Left forelimb (tissue), 1 donor: ENCODE measurements around the gene MFSD6.
"Not testable (repeated sequence)": the region's sequence is repeated elsewhere in the genome, so short reads cannot be mapped to it uniquely, and the experiment has no call there.

Experiments
- DNase-seq: peaks from one replicate; pipeline ENCODE4 v3.0.0-alpha.2; 2018; ENCODE audit warnings: low spot score

MFSD6 gene

GRCh38 chr2:190466819-190467446 lies 58.8 kb downstream of the MFSD6 start:
- no peak for DNase-seq

GRCh38 chr2:190467575-190468083 lies 59.5 kb downstream of the MFSD6 start:
- DNase-seq, result no peak

GRCh38 chr2:190468354-190468753 lies 60.2 kb downstream of the MFSD6 start:
- DNase-seq, result not testable (repeated sequence)

DNA sequence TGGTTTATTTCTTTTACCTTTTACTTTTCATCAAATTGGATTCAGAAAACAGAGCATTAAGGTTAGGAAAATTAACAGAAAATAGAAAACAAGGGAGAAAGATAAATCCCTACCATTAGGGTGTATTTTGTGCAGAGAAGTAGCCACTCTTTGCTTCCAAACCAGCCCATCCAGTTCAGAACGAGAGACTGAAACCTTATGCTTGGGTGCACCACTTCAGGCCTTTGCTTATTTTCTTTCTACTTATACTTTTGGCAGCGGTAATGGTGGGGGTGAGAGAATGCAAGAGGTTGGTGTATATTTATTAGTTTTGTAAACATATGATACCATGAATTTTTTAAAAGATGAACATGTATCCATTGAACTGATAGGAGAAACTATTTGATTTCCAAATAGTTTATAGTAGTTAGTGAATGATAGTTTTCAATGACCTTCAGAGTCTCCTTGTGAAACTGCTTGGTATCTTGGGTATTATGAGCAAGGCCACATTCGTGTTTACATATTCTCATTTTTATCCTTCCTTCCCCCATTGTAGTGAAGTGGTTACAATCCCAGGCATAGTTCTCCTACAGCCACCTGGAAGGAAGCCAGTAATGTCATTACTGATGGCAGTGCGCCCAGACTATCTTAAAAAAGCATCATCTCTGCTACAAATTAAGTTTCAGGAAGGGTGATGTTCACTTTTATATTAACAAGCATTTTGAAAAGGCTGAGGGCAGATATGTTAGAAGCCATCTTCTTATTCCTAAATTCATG lies 60.8 kb downstream of the MFSD6 start:
- peak; percentile 82 for DNase-seq

DNA sequence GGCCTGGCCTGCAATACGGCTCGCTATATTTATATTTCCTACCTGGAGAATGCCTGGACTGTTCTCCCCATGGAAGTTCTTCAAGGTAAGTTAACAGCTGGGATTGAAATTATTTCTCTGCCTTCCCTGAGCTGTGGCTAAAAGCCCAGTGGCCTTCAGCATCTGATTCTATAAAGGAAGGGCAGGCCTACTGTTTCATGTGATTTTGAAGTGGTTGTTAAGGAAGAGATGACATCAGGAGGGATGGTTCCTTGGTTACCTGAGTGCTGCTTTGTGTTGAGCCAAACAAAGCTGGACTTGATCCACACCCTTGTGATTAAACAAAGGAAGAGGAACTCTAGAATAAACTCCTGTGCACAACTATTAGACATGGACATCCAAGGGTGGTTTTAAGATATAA lies 61.6 kb downstream of the MFSD6 start:
- no peak for DNase-seq

- DNase-seq, result no peak
These were observed 62.2 kb downstream of the MFSD6 start for GRCh38 chr2:190470256-190470826.

DNA sequence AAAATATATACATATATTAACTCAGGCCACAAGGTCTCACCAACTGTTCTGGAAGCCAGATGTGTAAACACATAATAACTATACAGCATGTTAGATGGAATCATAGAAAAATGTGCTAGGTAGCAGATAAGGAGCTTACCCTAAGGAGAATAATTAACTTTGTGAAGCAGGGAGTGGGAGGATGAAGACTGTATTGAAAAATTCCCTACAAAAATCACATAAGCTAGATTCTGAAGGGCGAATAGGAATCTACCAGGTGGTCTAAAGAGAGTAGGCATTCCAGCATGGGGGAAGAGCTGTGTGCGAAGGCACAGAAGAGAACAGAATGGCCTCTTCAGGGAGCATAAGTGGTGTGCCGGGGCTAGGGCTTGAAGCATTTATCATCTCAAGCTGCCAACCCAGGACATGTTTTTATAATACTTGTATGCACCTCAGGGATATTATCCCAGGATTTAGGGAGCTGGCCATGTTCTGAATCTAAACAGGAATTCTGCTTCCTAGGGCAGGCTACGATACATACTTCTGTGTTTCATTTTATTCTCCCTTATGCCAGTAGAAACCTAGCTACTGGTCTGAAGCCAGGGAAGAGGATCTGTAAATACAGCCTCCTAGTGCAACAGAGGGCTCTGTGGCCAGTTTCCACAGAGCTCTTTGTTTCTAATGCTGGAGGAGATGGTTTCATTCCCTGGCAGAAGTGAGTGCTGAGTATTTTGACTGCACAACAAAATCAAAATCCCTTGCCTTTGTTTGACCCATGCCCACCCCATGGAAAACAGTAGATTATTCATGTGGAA lies 69.7 kb downstream of the MFSD6 start:
- no peak for DNase-seq

DNA sequence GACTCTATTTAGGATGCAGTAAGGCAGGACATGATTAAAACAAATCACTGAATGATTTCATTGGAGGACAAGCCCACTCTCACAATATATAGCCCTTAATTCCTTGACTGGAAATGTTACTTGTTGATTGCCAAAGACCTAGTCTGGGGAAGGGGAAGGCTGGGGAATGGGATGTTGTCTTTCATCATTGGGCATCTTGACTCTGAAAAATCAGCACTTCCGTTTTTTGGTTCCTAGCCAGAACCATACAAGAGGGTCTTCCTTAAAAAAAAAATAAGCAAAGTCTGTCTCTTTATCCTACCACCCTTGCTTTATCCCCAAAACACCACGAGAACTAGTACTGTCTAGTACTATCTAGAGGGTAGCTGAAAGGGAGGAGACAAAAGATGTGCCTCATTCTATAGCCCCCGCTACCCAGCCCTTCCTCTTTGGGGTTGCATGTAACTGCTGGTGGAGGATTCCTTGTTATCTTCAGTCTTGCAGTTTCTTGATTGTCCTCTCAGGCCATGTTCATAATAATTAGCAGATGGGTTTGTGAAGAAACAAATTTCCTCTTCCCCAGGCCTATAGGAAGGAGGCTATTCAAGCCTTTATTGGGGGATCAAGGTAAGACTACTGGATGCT lies 70.5 kb downstream of the MFSD6 start:
- no peak for DNase-seq

GRCh38 chr2:190481339-190481738 lies 73.2 kb downstream of the MFSD6 start:
- no peak for DNase-seq

GRCh38 chr2:190482451-190482850 lies 74.3 kb downstream of the MFSD6 start:
- no peak for DNase-seq

- DNase-seq, result no peak
These were observed 78.0 kb downstream of the MFSD6 start for GRCh38 chr2:190486037-190486623.

GRCh38 chr2:190488516-190489233 lies 80.5 kb downstream of the MFSD6 start:
- no peak for DNase-seq

GRCh38 chr2:190489475-190489874 lies 81.3 kb downstream of the MFSD6 start:
- DNase-seq, result no peak

DNA sequence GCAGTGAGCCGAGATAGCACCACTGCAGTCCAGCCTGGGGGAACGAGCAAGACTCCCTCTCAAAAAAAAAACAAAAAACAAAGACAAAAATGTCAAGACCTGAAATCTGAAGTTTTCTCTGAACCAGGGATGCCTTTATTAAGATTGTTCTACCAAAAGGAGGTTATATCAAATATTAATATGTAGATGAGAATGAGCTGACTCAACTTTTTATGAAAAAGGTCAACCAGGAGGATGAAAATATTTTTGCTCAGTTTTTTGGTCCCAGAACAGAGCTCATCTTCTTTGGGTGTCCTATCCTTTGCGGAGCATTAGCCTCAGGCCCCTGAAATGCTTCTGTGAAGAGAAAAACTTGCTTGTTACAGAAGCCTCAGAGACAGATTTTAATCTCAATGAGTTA lies 82.3 kb downstream of the MFSD6 start:
- no peak for DNase-seq

DNA sequence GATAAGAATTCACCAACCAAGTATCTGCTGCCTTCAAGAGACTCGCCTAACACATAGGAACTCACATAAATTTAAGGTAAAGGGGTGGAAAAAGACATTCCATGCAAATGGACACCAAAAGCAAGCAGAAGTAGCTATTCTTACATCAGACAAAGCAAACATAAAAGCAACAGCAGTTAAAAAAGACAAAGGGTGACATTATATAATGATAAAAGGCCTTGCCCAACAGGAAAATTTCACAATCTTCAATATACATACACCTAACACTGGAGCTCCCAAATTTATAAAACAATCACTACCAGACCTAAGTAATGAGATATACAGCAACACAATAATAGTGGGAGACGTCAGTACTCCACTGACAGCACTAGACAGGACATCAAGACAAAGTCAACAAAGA lies 84.9 kb downstream of the MFSD6 start:
- no peak for DNase-seq

DNA sequence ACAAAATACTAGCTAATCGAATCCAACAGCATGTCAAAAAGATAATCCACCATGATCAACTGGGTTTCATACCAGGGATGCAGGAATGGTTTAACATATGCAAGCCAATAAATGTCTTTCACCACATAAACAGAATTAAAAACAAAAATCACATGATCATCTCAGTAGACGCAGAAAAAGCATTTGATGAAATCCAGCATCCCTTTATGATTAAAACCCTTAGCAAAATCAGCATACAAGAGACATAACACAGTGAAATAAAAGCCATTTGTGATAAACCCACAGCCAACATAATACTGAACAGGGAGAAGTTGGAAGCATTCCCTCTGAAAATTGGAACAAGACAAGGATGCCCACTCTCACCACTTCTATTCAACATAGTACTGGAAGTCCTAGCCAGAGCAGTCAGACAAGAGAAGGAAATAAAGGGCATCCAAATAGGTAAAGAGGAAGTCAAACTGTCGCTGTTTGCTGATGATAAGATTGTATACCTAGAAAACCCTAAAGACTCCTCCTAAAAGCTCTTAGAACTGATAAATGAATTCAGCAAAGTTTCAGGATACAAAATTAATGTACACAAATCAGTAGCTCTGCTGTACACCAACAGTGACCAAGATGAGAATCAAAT lies 86.6 kb downstream of the MFSD6 start:
- DNase-seq, result not testable (repeated sequence)

- DNase-seq, result no peak
These were observed 89.3 kb downstream of the MFSD6 start for GRCh38 chr2:190497428-190497827.

GRCh38 chr2:190499273-190499672 lies 91.1 kb downstream of the MFSD6 start:
- no peak for DNase-seq

DNA sequence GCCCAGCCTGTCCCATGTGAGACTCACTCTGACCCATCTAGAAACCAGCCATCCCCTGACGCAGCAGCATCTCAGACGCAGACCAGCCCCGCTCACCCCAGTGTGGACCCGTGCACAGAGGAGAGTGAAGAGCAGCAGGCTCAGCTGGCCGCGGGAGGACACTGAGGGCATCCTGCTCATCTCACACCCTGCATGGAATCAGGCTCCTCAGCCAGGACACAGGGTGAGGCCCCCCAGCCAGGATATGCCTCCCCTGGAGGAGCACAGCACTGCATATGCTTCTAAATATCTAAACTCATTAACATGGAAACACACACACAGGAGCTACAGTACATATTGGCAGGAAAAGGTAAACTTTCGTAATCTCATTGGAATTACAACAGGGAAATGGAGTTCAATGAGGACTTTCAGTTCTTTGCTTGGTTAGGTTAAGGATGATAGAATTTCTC lies 91.9 kb downstream of the MFSD6 start:
- DNase-seq, result no peak

GRCh38 chr2:190501231-190501630 lies 93.1 kb downstream of the MFSD6 start:
- DNase-seq, result no peak
